ENCODE measurements around the gene ANKIB1.
A peak's percentile ranks its signal among the peaks of the same experiment; 100 is the strongest.
"Not testable (repeated sequence)": the region's sequence is repeated elsewhere in the genome, so short reads cannot be mapped to it uniquely, and the experiment has no call there.

The ANKIB1 gene

DNA sequence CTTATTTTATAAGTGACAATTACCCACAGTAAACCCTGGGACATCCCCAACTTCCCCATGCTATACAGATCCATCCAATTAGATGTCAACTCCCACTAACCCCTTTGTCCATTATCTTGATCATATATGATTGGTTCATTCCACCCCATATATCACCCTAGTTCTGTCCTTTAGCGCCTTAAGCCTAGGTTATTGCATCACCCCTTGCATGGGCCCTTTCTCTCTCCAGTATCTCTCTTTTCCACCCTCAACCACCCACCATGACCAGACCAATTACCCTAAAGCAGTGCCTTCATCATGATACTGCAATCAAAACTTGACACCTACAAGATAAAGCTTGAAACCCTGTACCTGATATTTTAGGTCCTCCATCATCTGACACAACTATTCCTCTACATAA lies 163.6 kb downstream of the ANKIB1 start:
- DNase-seq (ENCODE audit: low read depth) = no peak
- H3K4me3 ChIP-seq (ENCODE audit: low read depth, low read length) = no peak overlapping the region
- TF ChIP-seq, protein P1, sequence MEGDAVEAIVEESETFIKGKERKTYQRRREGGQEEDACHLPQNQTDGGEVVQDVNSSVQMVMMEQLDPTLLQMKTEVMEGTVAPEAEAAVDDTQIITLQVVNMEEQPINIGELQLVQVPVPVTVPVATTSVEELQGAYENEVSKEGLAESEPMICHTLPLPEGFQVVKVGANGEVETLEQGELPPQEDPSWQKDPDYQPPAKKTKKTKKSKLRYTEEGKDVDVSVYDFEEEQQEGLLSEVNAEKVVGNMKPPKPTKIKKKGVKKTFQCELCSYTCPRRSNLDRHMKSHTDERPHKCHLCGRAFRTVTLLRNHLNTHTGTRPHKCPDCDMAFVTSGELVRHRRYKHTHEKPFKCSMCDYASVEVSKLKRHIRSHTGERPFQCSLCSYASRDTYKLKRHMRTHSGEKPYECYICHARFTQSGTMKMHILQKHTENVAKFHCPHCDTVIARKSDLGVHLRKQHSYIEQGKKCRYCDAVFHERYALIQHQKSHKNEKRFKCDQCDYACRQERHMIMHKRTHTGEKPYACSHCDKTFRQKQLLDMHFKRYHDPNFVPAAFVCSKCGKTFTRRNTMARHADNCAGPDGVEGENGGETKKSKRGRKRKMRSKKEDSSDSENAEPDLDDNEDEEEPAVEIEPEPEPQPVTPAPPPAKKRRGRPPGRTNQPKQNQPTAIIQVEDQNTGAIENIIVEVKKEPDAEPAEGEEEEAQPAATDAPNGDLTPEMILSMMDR (IDR thresholded peaks at IDR 0.05; ENCODE audit: control insufficient read depth, extremely low read depth, insufficient read depth) = no peak

DNA sequence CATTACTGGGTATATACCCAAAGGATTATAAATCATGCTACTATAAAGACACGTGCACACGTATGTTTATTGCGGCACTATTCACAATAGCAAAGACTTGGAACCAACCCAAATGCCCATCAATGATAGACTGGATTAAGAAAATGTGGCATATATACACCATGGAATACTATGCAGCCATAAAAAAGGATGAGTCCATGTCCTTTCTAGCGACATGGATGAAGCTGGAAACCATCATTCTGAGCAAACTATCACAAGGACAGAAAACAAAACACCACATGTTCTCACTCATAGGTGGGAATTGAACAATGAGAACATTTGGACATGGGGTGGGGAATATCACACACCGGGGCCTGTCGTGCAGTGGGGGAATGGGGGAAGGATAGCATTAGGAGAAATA lies 164.4 kb downstream of the ANKIB1 start:
- not testable (repeated sequence) for H3K4me3 ChIP-seq (ENCODE audit: low read depth, low read length); DNase-seq (ENCODE audit: low read depth)

DNA sequence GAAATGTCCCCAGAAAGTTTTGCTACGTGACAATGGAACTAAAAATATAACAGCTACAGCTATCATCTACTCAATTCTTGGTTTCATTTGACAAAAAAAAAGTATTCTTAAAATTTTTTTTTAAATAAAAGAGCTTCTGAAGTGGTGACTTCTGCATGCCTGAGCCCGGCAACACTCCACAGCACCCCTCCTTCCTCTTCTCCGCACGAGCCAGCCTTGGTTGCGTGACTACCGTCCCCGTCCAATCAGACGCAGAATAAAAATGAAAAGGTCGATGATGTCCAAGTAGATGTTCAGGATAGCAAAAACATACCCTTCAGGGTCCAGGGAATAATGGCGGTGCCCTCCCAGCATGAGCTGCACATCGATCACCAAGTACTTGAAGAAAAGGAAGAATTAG lies 167.0 kb downstream of the ANKIB1 start:
- TF ChIP-seq, protein P1 (IDR thresholded peaks at IDR 0.05; ENCODE audit: control insufficient read depth, extremely low read depth, insufficient read depth) = no peak
- no peak for DNase-seq (ENCODE audit: low read depth)
- H3K4me3 ChIP-seq (ENCODE audit: low read depth, low read length) = no peak overlapping the region

DNA sequence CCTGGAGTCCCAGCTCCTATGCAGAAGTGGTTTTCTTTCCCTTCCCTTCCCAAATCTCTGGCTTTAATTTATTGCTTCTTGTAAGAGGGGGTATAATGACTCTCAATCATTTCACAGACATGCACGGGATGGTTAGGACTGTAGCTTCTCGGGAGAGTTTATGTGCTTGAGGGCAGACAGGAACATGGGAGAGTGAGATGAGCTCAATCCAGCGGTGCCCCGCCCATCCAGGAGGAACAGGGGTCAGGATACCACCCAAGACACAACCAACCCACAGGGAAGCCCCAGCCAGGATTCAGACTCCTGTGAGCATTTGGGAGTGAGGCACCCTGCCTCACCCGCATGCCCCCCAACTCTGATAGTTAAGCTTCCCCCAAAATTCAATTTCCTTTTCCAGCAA lies 167.8 kb downstream of the ANKIB1 start:
- DNase-seq (ENCODE audit: low read depth) = no peak
- TF ChIP-seq, protein P1 (IDR thresholded peaks at IDR 0.05; ENCODE audit: control insufficient read depth, extremely low read depth, insufficient read depth) = no peak

DNA sequence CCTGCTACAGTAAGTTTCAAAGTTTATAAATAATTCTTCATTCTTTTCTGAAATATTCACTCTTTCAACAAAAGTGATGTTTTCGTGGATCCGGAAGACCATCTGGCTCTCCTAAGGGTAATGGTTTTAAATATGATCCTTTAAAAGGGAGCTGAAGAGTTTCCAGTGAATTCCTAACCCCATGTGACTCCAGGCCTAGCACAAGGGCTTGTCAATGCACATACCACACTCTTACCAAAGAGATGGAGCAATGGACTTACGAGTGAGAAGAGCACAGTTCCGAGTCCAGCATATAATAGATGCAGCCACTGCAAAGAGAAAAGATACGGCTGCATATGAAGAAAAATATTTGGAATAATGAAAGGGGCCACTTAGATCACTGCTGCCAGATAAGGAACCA lies 169.5 kb downstream of the ANKIB1 start:
- TF ChIP-seq, protein P1 (IDR thresholded peaks at IDR 0.05; ENCODE audit: control insufficient read depth, extremely low read depth, insufficient read depth) = no peak
- no peak overlapping the region for H3K4me3 ChIP-seq (ENCODE audit: low read depth, low read length)
- DNase-seq (ENCODE audit: low read depth) = no peak

More for the DNA sequence above, 167.8 kb downstream of the ANKIB1 start:
- no peak overlapping the region for H3K4me3 ChIP-seq (ENCODE audit: low read depth, low read length)

DNA sequence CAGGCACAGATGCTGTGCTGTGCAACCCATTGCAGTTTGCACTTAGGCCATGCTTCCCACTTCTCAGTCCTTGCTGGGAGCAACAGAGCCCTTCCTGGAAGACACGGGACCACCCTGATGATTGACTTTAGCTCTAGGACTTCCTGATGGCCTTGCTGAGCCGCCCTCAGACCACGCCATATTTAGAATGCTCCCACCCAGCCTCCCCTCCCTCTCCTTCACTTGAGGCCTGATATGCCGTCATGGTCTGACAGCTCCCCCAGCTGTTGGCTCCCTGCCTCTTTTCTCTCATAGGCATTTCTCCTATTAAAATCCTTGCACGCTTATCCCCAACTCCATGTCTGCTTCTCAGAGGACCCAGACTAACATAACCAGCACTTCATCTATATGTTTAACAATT lies 172.1 kb downstream of the ANKIB1 start:
- H3K4me3 ChIP-seq (ENCODE audit: low read depth, low read length) = no peak overlapping the region
- no peak for DNase-seq (ENCODE audit: low read depth)
- TF ChIP-seq, protein P1 (IDR thresholded peaks at IDR 0.05; ENCODE audit: control insufficient read depth, extremely low read depth, insufficient read depth) = no peak

DNA sequence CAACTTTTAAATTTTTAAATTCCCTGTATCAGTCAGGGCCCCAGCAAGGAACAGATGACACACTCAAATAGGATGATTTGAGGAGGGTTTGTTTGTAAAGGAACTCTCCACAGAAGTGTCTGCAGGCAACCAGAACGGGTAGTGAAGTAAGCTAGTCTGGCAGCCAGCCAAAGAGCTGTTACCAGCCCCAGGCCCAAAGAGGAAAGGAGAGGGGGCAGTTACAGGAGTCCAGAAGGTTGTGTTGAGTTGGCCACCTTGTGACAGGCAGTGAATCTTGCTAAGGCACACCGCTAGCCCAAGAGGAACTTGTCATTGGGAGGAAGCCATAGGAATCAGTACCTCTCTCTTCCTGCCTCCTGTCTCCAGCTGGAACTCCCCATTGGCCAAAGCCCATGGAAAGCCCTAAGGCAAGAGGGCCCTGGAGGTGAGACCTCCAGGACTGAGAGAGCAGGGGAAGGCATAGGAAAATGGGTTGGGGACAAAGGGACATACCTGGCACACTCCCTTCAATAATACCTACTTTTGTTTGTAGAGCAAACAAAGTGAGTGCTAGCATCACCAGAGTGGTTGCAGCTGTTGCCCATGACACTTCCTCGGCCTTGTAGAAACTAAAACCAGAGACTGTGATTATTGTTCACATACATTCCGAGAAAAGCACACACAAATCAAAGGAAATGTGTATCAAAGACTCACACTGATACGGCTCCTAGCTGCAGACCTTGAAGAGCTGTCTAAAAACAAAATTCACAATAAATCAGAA lies 176.1 kb downstream of the ANKIB1 start:
- peak; percentile 56 for DNase-seq (ENCODE audit: low read depth)
- no peak overlapping the region for H3K4me3 ChIP-seq (ENCODE audit: low read depth, low read length)
- TF ChIP-seq, protein P1 (IDR thresholded peaks at IDR 0.05; ENCODE audit: control insufficient read depth, extremely low read depth, insufficient read depth) = no peak

Data from LNCaP clone FGC (cell line).